H1 (cell line): Measurements from ENCODE around the gene FOXD3. TPM values are rescaled to one million over a fixed set of nuclear protein-coding genes. Genes with fewer than 3 reads are reported as not detected.

Experiments used
- CTCF ChIA-PET: fragments of 300-600 bp; sonication (Branson Sonifier 250); formaldehyde crosslinking; loops from one replicate; lab custom pipeline; 2021; ENCODE audit not compliant: partially characterized antibody; lab: Charles Lee
- POLR2A ChIA-PET: fragments of 300-600 bp; sonication (Branson Sonifier 250); formaldehyde crosslinking; loops from one replicate; lab custom pipeline; 2021; ENCODE audit warnings: inconsistent platforms; ENCODE audit not compliant: partially characterized antibody; lab: Charles Lee
- DNase-seq, 2 experiments: peaks; one replicate each; pipeline versions ENCODE4 v3.0.0 to v3.0.0-alpha.2; 2010 to 2022; ENCODE audit warnings: low spot score in 2 of 2, low read depth in 1 of 2, mixed read lengths in 1 of 2
- FAIRE-seq: peaks from 2 replicates; lab custom pipeline; 2011; peaks lifted over from hg19 to GRCh38; lab: Jason Lieb, UNC
- H2AFZ ChIP-seq: 2 replicates; pipeline ENCODE4 v1.8.1; 2012; ENCODE audit warnings: low read length, inconsistent platforms
- H2AK5ac ChIP-seq: 2 replicates; pipeline ENCODE4 v1.6.1; 2013; ENCODE audit warnings: low read depth, low read length
- H2BK120ac ChIP-seq: replicated peaks from 2 replicates; pipeline ENCODE3; 2013; ENCODE audit warnings: low read depth, low read length, inconsistent platforms
- H2BK12ac ChIP-seq: 2 replicates; pipeline ENCODE4 v1.6.1; 2013; ENCODE audit warnings: low read depth, low read length
- H2BK15ac ChIP-seq: 2 replicates; pipeline ENCODE4 v1.6.1; 2013; ENCODE audit warnings: low read length
- H2BK20ac ChIP-seq: 2 replicates; pipeline ENCODE4 v1.6.1; 2013; ENCODE audit warnings: low read length
- H2BK5ac ChIP-seq: 2 replicates; pipeline ENCODE4 v1.6.1; 2013; ENCODE audit warnings: low read depth, low read length
- H3K14ac ChIP-seq: 2 replicates; pipeline ENCODE4 v1.6.1; 2013; ENCODE audit warnings: inconsistent platforms; ENCODE audit not compliant: insufficient read length
- H3K18ac ChIP-seq: 2 replicates; pipeline ENCODE4 v1.6.1; 2013; ENCODE audit warnings: low read length; ENCODE audit errors: extremely low read depth
- H3K23ac ChIP-seq: 2 replicates; pipeline ENCODE4 v1.6.1; 2013; ENCODE audit warnings: inconsistent platforms; ENCODE audit not compliant: insufficient read length
- H3K23me2 ChIP-seq: 2 replicates; pipeline ENCODE4 v1.6.1; 2013; ENCODE audit warnings: low read depth, low read length
- H3K27ac ChIP-seq: 2 replicates; pipeline ENCODE4 v1.6.1; 2011; ENCODE audit warnings: low read depth, low read length, inconsistent platforms
- H3K27me3 ChIP-seq, 4 experiments: replicated peaks in 1 of 4; 1 replicate in 1 of 4; 2 replicates in 3 of 4; pipeline versions ENCODE4 v1.6.1 to v1.8.1; 2011 to 2013; ENCODE audit warnings: low read length in 3 of 4, mild to moderate bottlenecking in 3 of 4, inconsistent platforms in 2 of 4, mixed read lengths in 2 of 4, moderate library complexity in 1 of 4; ENCODE audit not compliant: control insufficient read depth in 3 of 4, insufficient read depth in 3 of 4; ENCODE audit errors: extremely low read depth in 1 of 4
- H3K36me3 ChIP-seq, 4 experiments: 2 replicates each; pipeline versions ENCODE4 v1.6.1 to v1.8.1; 2011 to 2013; ENCODE audit warnings: mild to moderate bottlenecking in 4 of 4, low read length in 3 of 4, moderate library complexity in 2 of 4, control low read depth in 1 of 4, inconsistent platforms in 1 of 4; ENCODE audit not compliant: insufficient read depth in 4 of 4, control insufficient read depth in 2 of 4
- H3K4ac ChIP-seq: replicated peaks from 2 replicates; pipeline ENCODE3; 2013; ENCODE audit warnings: low read length, low read depth, mixed read lengths, inconsistent platforms; ENCODE audit not compliant: insufficient read length
- H3K4me1 ChIP-seq, 4 experiments: replicated peaks in 1 of 4; 1 replicate in 1 of 4; 2 replicates in 3 of 4; pipeline versions ENCODE4 v1.6.1 to v1.8.1; 2011 to 2013; ENCODE audit warnings: low read length in 3 of 4, inconsistent platforms in 2 of 4, mixed read lengths in 1 of 4; ENCODE audit not compliant: insufficient read depth in 4 of 4, control insufficient read depth in 3 of 4
- H3K4me2 ChIP-seq, 2 experiments: 2 replicates each; pipeline versions ENCODE4 v1.6.1 to v1.8.1; 2011 to 2013; ENCODE audit warnings: low read depth in 2 of 2, low read length in 2 of 2, control low read depth in 1 of 2, inconsistent platforms in 1 of 2, mild to moderate bottlenecking in 1 of 2; ENCODE audit not compliant: insufficient read depth in 1 of 2
- H3K4me3 ChIP-seq, 4 experiments: fragments of 200-600, 300-600 bp in 1 of 4; sonication (generic), shearing (Covaris generic), sonication (Bioruptor Twin) in 1 of 4; 2 replicates each; pipeline versions ENCODE4 v1.5.1 to v1.8.1; 2011 to 2016; ENCODE audit warnings: low read length in 4 of 4, low read depth in 3 of 4, control low read depth in 2 of 4, inconsistent platforms in 2 of 4, mild to moderate bottlenecking in 2 of 4, mixed read lengths in 1 of 4, moderate library complexity in 1 of 4; ENCODE audit not compliant: insufficient read depth in 2 of 4; ENCODE audit errors: extremely low read depth in 1 of 4
- H3K56ac ChIP-seq: replicated peaks from 2 replicates; pipeline ENCODE3; 2013; ENCODE audit warnings: low read depth, mild to moderate bottlenecking, mixed read lengths, low read length, inconsistent platforms; ENCODE audit not compliant: insufficient read length
- H3K79me1 ChIP-seq: 2 replicates; pipeline ENCODE4 v1.6.1; 2013; ENCODE audit warnings: low read depth, low read length, control low read depth
- H3K79me2 ChIP-seq, 2 experiments: 2 replicates each; pipeline versions ENCODE4 v1.6.1 to v1.8.1; 2012 to 2013; ENCODE audit warnings: low read length in 2 of 2, mild to moderate bottlenecking in 2 of 2, inconsistent platforms in 1 of 2; ENCODE audit not compliant: insufficient read depth in 2 of 2, control insufficient read depth in 1 of 2
- H3K9ac ChIP-seq, 4 experiments: replicated peaks in 1 of 4; 1 replicate in 1 of 4; 2 replicates in 3 of 4; pipeline versions ENCODE4 v1.6.1 to v1.8.1; 2011 to 2013; ENCODE audit warnings: low read depth in 3 of 4, low read length in 3 of 4, control low read depth in 2 of 4, mild to moderate bottlenecking in 2 of 4, moderate library complexity in 2 of 4, inconsistent platforms in 1 of 4; ENCODE audit errors: extremely low read depth in 1 of 4
- H3K9me3 ChIP-seq, 2 experiments: 2 replicates each; pipeline versions ENCODE4 v1.6.1 to v1.8.1; 2012 to 2013; ENCODE audit warnings: mild to moderate bottlenecking in 2 of 2, moderate library complexity in 2 of 2, control low read depth in 1 of 2, inconsistent platforms in 1 of 2, low read depth in 1 of 2, low read length in 1 of 2, mixed read lengths in 1 of 2; ENCODE audit not compliant: insufficient read depth in 2 of 2
- H4K20me1 ChIP-seq, 2 experiments: replicated peaks in 1 of 2; 2 replicates each; pipeline versions ENCODE3 to v1.8.1; 2011 to 2013; ENCODE audit warnings: inconsistent platforms in 2 of 2, low read length in 2 of 2, mild to moderate bottlenecking in 1 of 2; ENCODE audit not compliant: insufficient read depth in 2 of 2, control insufficient read depth in 1 of 2
- H4K5ac ChIP-seq: 2 replicates; pipeline ENCODE4 v1.6.1; 2013; ENCODE audit warnings: low read length, low read depth, mixed read lengths, inconsistent platforms; ENCODE audit not compliant: insufficient read length
- H4K8ac ChIP-seq: 2 replicates; pipeline ENCODE4 v1.8.0; 2013; ENCODE audit warnings: mild to moderate bottlenecking, moderate library complexity, low read length, inconsistent platforms; ENCODE audit not compliant: insufficient read depth; ENCODE audit errors: extremely low read depth
- H4K91ac ChIP-seq: replicated peaks from 2 replicates; pipeline ENCODE3; 2013; ENCODE audit warnings: low read length, mixed read lengths, inconsistent platforms; ENCODE audit not compliant: insufficient read length
- CHD1 ChIP-seq: IDR thresholded peaks from 2 replicates; pipeline ENCODE4 v1.6.1; 2012; ENCODE audit warnings: low read depth, low read length, improper control_type of control experiment
- FOSL1 ChIP-seq: IDR thresholded peaks from 2 replicates; pipeline ENCODE4 v1.6.1; 2011; ENCODE audit warnings: mild to moderate bottlenecking, low read depth, low read length, moderate library complexity; ENCODE audit not compliant: insufficient read depth
- SIX5 ChIP-seq: IDR thresholded peaks from 2 replicates; pipeline ENCODE4 v1.6.1; 2011; ENCODE audit warnings: mild to moderate bottlenecking, low read depth, low read length
- SP1 ChIP-seq: IDR thresholded peaks from 2 replicates; pipeline ENCODE4 v1.6.1; 2011; ENCODE audit warnings: low read depth, low read length
- TCF12 ChIP-seq: IDR thresholded peaks from 2 replicates; pipeline ENCODE4 v1.6.1; 2011; ENCODE audit warnings: low read depth, mild to moderate bottlenecking, low read length
- ZNF274 ChIP-seq: IDR thresholded peaks from 2 replicates; pipeline ENCODE4 v1.7.0; 2012; ENCODE audit warnings: low read length, borderline replicate concordance; ENCODE audit errors: extremely low read depth
- WGBS, 2 experiments: shearing (Covaris generic) in 1 of 2; methylation state at CpG; one replicate each; pipeline versions ENCODE4 v1.1.6 to v1.1.7; 2013 to 2015; ENCODE audit warnings: low lambda C conversion rate in 2 of 2, mixed read lengths in 2 of 2, inconsistent platforms in 1 of 2, low coverage in 1 of 2, missing lambda C conversion rate in 1 of 2; ENCODE audit not compliant: insufficient replicate concordance in 2 of 2, insufficient coverage in 1 of 2, insufficient read length in 1 of 2; ENCODE audit errors: extremely low coverage in 1 of 2, missing lambda C conversion rate in 1 of 2; 5-methylcytosine and 5-hydroxymethylcytosine counted together
- polyA plus RNA-seq, 7 experiments: library from polyadenylated mRNA; depleted of rRNA in 3 of 7; stranded (reverse) in 5 of 7; unstranded in 2 of 7; fragments of >200 nt in 5 of 7; fragments of 200-250 nt in 2 of 7; gene quantifications; 1 replicate in 5 of 7; 2 replicates in 1 of 7; 4 replicates in 1 of 7; pipeline versions ENCODE4 v1.2.1 to v1.2.3, GENCODE V29; 2011 to 2013; ENCODE audit warnings: missing spikeins in 2 of 7, mixed read lengths in 2 of 7
- total RNA-seq: library from RNA; stranded (reverse); fragmentation: NEBNext Ultra II Directional; extraction: Animal tissue kit (Norgen Biotek cat#: 25700); gene quantifications from 2 replicates; pipeline ENCODE4 v1.2.1, GENCODE V29; 2021
- TF ChIP-seq, protein P1 (sequence below), 3 experiments: IDR thresholded peaks; 1 replicate in 2 of 3; 2 replicates in 1 of 3; pipeline versions ENCODE4 v1.5.1 to v1.6.1; 2011; ENCODE audit warnings: low read length in 3 of 3, mild to moderate bottlenecking in 3 of 3, inconsistent platforms in 2 of 3, low read depth in 1 of 3, moderate library complexity in 1 of 3; ENCODE audit not compliant: insufficient read depth in 1 of 3; ENCODE audit errors: control extremely low read depth in 1 of 3

The FOXD3 gene
- total and polyA plus RNA-seq, 2 of the 8 experiments (the other 6 are each of a cell fraction or from before 2014, with no cell fraction given), result 8.7 to 33.7 TPM

GRCh38 chr1:63316598-63316983, 5.8 kb upstream of the FOXD3 start:
- H2BK15ac ChIP-seq, result no peak overlapping the region
- no peak for TF ChIP-seq FOSL1
- TF ChIP-seq ZNF274, result no peak
- TF ChIP-seq SP1, result no peak
- no peak for TF ChIP-seq TCF12
- no peak for TF ChIP-seq CHD1
- TF ChIP-seq, protein P1, sequence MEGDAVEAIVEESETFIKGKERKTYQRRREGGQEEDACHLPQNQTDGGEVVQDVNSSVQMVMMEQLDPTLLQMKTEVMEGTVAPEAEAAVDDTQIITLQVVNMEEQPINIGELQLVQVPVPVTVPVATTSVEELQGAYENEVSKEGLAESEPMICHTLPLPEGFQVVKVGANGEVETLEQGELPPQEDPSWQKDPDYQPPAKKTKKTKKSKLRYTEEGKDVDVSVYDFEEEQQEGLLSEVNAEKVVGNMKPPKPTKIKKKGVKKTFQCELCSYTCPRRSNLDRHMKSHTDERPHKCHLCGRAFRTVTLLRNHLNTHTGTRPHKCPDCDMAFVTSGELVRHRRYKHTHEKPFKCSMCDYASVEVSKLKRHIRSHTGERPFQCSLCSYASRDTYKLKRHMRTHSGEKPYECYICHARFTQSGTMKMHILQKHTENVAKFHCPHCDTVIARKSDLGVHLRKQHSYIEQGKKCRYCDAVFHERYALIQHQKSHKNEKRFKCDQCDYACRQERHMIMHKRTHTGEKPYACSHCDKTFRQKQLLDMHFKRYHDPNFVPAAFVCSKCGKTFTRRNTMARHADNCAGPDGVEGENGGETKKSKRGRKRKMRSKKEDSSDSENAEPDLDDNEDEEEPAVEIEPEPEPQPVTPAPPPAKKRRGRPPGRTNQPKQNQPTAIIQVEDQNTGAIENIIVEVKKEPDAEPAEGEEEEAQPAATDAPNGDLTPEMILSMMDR (IDR thresholded peaks at IDR 0.05; ENCODE audit: control extremely low read depth in 1 of 3, insufficient read depth in 1 of 3, low read depth in 1 of 3, low read length in 3 of 3), result no peak
- TF ChIP-seq SIX5, result no peak
- TF ChIP-seq, all 59 proteins: peak for 0
- H3K9ac ChIP-seq, result no peak overlapping the region
- peaks cover 26% of the 10 kb centered on the region for H3K23me2 ChIP-seq
- H4K8ac ChIP-seq, result no peak overlapping the region; the same call in 1 of the 2 replicates
- no peak overlapping the region for H2BK120ac ChIP-seq
- POLR2A ChIA-PET, result interaction anchor here (1.1 to 2.1 kb wide), 3 partner anchors 10 to 14 kb away, joined by 5 to 15 read pairs (median 6); no protein-coding TSS in a partner anchor
- no peak overlapping the region for H2AK5ac ChIP-seq
- H3K27me3 ChIP-seq, result peaks cover 3 to 37% (median 21%) of the 10 kb centered on the region in 4 experiments; a peak in 6 of 7 replicates
- H3K23ac ChIP-seq, result no peak overlapping the region
- peaks cover 4 to 22% (median 12%) of the 10 kb centered on the region in 4 experiments for H3K4me1 ChIP-seq
- H3K4ac ChIP-seq, result no peak overlapping the region
- peaks cover 0 to 10% of the 10 kb centered on the region in 2 experiments; a peak in 2 of 4 replicates for H3K79me2 ChIP-seq
- peak overlapping the region; percentile 5 for H4K91ac ChIP-seq
- FAIRE-seq, result no peak
- H3K18ac ChIP-seq, result peak overlapping the region; percentile 39
- peak overlapping the region; percentile 86 to 94; a peak in 3 of 4 replicates for H3K4me2 ChIP-seq
- H2BK20ac ChIP-seq, result 0 out of 2 replicates have a peak overlapping the region, but pooled peaks have one; percentile 26
- H2AFZ ChIP-seq, result no peak overlapping the region
- no peaks in the 10 kb centered on the region for H3K79me1 ChIP-seq
- no peaks in the 10 kb centered on the region for H3K36me3 ChIP-seq
- H4K5ac ChIP-seq, result no peak overlapping the region
- peak overlapping the region; percentile 6; the same call in 1 of the 2 replicates for H2BK5ac ChIP-seq
- H3K4me3 ChIP-seq, result peak overlapping the region in 1 of 4 experiments; percentile 80; a peak in 2 of 8 replicates
- H3K9me3 ChIP-seq, result no peaks in the 10 kb centered on the region
- CTCF ChIA-PET, result interaction anchor here (0.7 to 7.3 kb wide), 18 partner anchors 9 to 353 kb away, joined by 3 to 71 read pairs (median 5); no protein-coding TSS in a partner anchor
- 51% methylated on average over 24 of the region's 24 CpGs; no CpG with 5 or more reads in 1 of the 2 experiments for WGBS, 2 experiments
- no peak overlapping the region for H3K27ac ChIP-seq
- H3K56ac ChIP-seq, result peak overlapping the region; percentile 35
- H2BK12ac ChIP-seq, result peak overlapping the region; percentile 0; the same call in 1 of the 2 replicates
- no peaks in the 10 kb centered on the region for H4K20me1 ChIP-seq
- DNase-seq, result no peak
- H3K14ac ChIP-seq, result no peak overlapping the region
